ENCODE results near the gene CHST12.

DNA sequence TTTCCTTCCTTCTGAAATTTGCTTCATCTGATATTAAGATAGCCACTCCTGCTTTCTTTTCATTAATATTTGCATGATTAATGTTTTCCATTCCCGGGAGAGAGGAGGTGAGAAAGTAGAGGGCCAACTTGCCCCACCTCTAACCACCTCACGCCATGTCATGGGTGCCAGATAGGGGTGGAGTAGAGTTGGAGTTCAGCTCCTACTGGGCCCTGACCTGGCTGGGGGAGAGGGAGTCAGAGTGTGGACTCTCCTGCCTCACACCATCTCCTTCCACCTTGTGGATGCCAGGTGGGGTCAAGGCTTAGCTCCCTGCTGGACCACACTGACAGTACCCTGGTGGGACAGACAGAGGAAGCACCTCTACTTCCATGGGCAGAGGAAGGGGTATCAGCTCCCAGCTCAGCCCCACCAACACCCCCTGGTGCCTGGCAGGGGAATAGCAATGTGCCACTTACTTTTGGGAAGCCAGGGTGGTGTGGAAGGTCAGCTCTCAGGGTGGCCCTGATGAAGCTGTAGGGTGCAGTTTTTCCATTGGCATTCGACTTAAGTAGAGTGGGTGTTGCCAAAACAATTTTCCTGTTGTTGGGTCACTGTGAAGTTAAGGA is 28.0 kb downstream of the CHST12 start:
- TF ChIP-seq GATA3 (IDR thresholded peaks at IDR 0.05; ENCODE audit: low read depth, low read length) (no peak), GATA2 (IDR thresholded peaks at IDR 0.05; ENCODE audit: low read depth, low read length) (no peak)

All from SH-SY5Y (cell line).